Activated CD4-positive, alpha-beta T cell treated with anti-CD3 and anti-CD28 coated beads, Interleukin-2, amount 10 ng/mL, durations not matched to agents 24 days and 14 days (primary cell): Measurements from ENCODE around the gene NFIB. TPM values are rescaled to one million over a fixed set of nuclear protein-coding genes. Genes with fewer than 3 reads are reported as not detected.

Experiments
- DNase-seq: peaks from one replicate; pipeline ENCODE4 v3.0.0; 2022
- H3K27ac Mint-ChIP-seq: one replicate; pipeline ENCODE4 v1.8.0; 2022; ENCODE audit warnings: mild to moderate bottlenecking, mixed read lengths
- H3K27me3 Mint-ChIP-seq: one replicate; pipeline ENCODE4 v1.8.0; 2022; ENCODE audit warnings: mixed read lengths
- H3K36me3 Mint-ChIP-seq: one replicate; pipeline ENCODE4 v1.8.0; 2022; ENCODE audit warnings: low read depth, mild to moderate bottlenecking, mixed read lengths
- H3K4me1 Mint-ChIP-seq: one replicate; pipeline ENCODE4 v1.8.0; 2021; ENCODE audit warnings: mixed read lengths
- H3K4me3 Mint-ChIP-seq: one replicate; pipeline ENCODE4 v1.8.0; 2022; ENCODE audit warnings: mild to moderate bottlenecking, moderate library complexity, mixed read lengths
- H3K9me3 Mint-ChIP-seq: one replicate; pipeline ENCODE4 v1.8.0; 2021; ENCODE audit warnings: mixed read lengths
- intact Hi-C: fragments of 100-400 bp; cut with micrococcal nuclease; formaldehyde crosslinking; loops from one replicate; pipeline ENCODE4 v1.15.1; 2023
- total RNA-seq: library from RNA; stranded (reverse); gene quantifications from 2 replicates; pipeline ENCODE4 v1.2.3, GENCODE V29; 2022

The NFIB gene
- total RNA-seq, 1 donor from 2014 or later: not detected

GRCh38 chr9:14277761-14278160, 36.2 kb downstream of the NFIB start:
- Mint-ChIP-seq H3K27ac (no peak overlapping the region), H3K4me3 (no peak overlapping the region), H3K9me3 (no peaks in the 10 kb centered on the region), H3K36me3 (no peaks in the 10 kb centered on the region), H3K4me1 (no peaks in the 10 kb centered on the region), H3K27me3 (peaks cover 12% of the 10 kb centered on the region)
- intact Hi-C loops: no loop called here
- DNase-seq: no peak

- Mint-ChIP-seq H3K9me3 (no peaks in the 10 kb centered on the region), H3K27ac (no peak overlapping the region), H3K4me3 (no peak overlapping the region), H3K27me3 (peaks cover 13% of the 10 kb centered on the region), H3K4me1 (no peaks in the 10 kb centered on the region), H3K36me3 (no peaks in the 10 kb centered on the region)
- intact Hi-C loops: no loop called here
- no peak for DNase-seq
Measured at GRCh38 chr9:14277244-14277643, 36.7 kb downstream of the NFIB start.

- no peak overlapping the region for H3K27ac Mint-ChIP-seq
- no peak overlapping the region for H3K4me3 Mint-ChIP-seq
- no peaks in the 10 kb centered on the region for H3K4me1 Mint-ChIP-seq
- H3K36me3 Mint-ChIP-seq: no peaks in the 10 kb centered on the region
- intact Hi-C loops: no loop called here
- H3K9me3 Mint-ChIP-seq: no peaks in the 10 kb centered on the region
- DNase-seq: no peak
- H3K27me3 Mint-ChIP-seq: peaks cover 15% of the 10 kb centered on the region
Measured at GRCh38 chr9:14275331-14275730, 38.6 kb downstream of the NFIB start.

DNA sequence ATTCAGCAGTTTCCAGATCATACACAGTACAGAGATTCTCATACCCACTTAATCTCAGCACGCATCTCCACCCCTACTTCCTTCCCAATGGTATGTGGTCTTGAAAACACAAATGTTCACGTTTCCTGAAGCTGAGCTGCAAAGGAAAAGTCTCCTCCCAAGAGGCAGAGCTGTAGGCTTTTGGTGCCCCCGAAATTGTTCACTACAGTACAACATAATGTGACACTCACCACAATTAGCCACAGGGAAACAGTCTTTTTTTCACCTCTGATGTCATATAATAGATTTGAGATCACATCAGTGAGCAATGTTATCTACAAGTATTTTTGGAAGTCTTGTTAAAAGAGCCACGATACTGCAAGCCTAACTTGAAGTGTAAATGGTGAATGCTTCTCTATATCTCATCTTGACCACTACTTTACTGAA, 40.2 kb downstream of the NFIB start:
- intact Hi-C loops: no loop called here
- Mint-ChIP-seq H3K27me3 (peaks cover 15% of the 10 kb centered on the region), H3K9me3 (no peaks in the 10 kb centered on the region)

GRCh38 chr9:14272927-14273528, 40.9 kb downstream of the NFIB start:
- peaks cover 15% of the 10 kb centered on the region for H3K27me3 Mint-ChIP-seq

More for the DNA sequence above, 40.2 kb downstream of the NFIB start:
- Mint-ChIP-seq H3K36me3 (no peaks in the 10 kb centered on the region), H3K4me1 (no peaks in the 10 kb centered on the region), H3K27ac (no peak overlapping the region), H3K4me3 (no peak overlapping the region)
- DNase-seq: no peak

DNA sequence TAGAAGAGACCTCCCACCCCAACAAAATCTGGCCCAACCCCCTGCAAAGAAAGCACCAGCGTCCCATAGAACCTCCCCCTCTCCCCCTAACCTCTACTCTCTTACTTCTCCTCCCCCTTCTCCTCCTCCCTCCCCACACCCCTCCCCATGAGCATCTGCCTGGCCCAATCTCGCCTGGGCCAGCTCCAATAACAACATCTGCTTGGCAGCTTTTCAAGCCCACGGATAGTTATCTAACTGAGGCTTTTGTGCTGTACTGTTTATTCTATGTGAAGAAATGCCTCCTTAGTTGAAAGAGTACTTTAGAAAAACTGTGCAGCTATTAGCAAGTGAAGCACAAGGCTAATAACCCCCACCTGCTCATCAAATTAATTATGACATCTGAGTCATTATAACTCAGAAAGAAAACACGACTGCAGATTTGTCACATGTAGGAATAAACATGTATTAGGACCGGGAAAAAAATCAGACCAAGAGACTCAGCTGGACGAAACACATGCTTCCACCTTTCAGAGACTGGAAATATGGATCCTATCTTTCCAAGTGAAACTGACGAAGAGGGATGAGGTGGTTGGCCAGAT, 42.8 kb downstream of the NFIB start:
- intact Hi-C loops: no loop called here
- H3K4me1 Mint-ChIP-seq: no peaks in the 10 kb centered on the region

More at GRCh38 chr9:14272927-14273528, 40.9 kb downstream of the NFIB start:
- Mint-ChIP-seq H3K4me1 (no peaks in the 10 kb centered on the region), H3K9me3 (no peaks in the 10 kb centered on the region), H3K4me3 (no peak overlapping the region), H3K27ac (no peak overlapping the region), H3K36me3 (no peaks in the 10 kb centered on the region)
- no peak for DNase-seq
- intact Hi-C loops: no loop called here

DNA sequence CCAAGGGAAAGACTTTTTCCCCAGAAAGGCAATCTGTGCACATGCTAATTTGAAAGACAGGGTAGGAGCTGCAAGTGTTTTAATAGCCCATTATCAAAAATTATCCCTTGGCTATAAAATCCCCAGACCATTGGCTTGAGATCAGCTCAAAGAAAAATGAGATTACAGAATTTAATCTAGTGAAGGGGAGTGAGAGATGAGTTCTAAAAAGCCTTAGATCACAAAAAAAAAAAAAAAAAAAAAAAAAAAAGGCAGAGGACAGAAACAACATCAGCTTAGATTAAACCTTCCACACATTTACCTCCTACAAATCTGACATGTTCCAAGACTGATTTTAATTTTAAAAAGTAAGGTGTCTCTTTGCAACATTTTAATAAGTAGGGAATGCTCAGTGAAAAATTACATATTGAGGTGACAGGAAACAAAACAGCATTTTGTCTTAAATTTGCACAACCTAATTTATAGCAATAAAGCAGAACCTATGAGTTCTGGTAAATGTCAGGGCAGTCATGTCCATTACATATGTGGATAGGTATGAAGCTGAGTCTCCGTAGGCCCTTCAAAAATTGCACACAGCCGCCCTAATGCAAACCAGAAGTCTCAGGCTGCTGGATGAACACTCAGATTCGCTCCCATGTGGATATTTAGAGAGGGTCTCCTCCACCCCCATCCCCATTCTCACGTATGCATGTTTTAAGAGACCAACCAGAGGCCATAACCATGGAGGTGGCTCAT, 43.4 kb downstream of the NFIB start:
- Mint-ChIP-seq H3K9me3 (no peaks in the 10 kb centered on the region), H3K27me3 (peaks cover 14% of the 10 kb centered on the region), H3K4me3 (no peak overlapping the region), H3K4me1 (no peaks in the 10 kb centered on the region), H3K27ac (no peak overlapping the region), H3K36me3 (no peaks in the 10 kb centered on the region)
- intact Hi-C loops: no loop called here
- no peak for DNase-seq

More for the DNA sequence above, 42.8 kb downstream of the NFIB start:
- H3K27ac Mint-ChIP-seq: no peak overlapping the region
- no peaks in the 10 kb centered on the region for H3K9me3 Mint-ChIP-seq
- H3K27me3 Mint-ChIP-seq: peaks cover 15% of the 10 kb centered on the region
- no peaks in the 10 kb centered on the region for H3K36me3 Mint-ChIP-seq
- no peak for DNase-seq
- no peak overlapping the region for H3K4me3 Mint-ChIP-seq

GRCh38 chr9:14269916-14270315, 44.0 kb downstream of the NFIB start:
- no peak for DNase-seq
- intact Hi-C loops: no loop called here
- Mint-ChIP-seq H3K4me3 (no peak overlapping the region), H3K4me1 (no peaks in the 10 kb centered on the region), H3K27ac (no peak overlapping the region), H3K9me3 (no peaks in the 10 kb centered on the region), H3K36me3 (no peaks in the 10 kb centered on the region), H3K27me3 (peaks cover 14% of the 10 kb centered on the region)

DNA sequence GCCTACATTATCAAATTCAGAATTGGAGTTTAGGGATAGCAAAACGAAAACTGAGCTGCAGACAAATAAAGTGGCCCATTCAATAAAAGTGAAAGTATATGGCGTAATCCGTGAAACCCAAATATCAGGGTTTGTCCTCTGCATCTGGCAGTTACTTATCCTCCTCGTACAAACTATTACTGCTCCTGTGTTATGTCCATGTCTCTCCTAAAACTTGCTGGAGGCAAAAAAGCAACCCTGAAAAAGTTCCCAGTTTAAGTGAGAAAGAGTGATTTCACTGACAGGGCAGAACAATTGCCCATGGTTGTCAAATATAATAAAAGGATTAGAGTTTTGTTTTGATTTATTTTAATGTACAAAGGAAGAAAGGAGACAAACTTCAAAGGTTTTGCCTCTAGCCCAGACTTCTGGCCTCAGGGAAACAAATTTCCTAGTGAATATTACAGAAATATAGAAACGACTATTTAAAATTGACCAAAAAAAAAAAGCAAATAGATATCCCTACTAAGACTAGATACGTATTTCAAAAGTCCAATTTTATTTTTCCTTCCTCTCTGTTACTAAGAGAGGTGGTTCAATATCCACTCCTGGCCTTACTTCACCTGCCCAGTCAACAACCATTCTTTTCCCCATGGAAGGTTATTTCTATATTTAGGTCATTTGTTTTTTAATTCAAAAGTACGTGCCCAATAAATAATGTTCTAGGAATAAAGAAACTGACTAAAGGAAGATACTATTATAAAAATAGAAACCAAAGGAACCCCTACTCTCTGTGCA, 50.0 kb downstream of the NFIB start:
- H3K9me3 Mint-ChIP-seq: no peaks in the 10 kb centered on the region
- no peak for DNase-seq
- H3K27ac Mint-ChIP-seq: no peak overlapping the region
- no peaks in the 10 kb centered on the region for H3K36me3 Mint-ChIP-seq
- H3K4me3 Mint-ChIP-seq: no peak overlapping the region
- H3K27me3 Mint-ChIP-seq: no peaks in the 10 kb centered on the region
- H3K4me1 Mint-ChIP-seq: no peaks in the 10 kb centered on the region
- intact Hi-C loops: no loop called here

- Mint-ChIP-seq H3K36me3 (no peaks in the 10 kb centered on the region), H3K27ac (no peak overlapping the region), H3K27me3 (no peaks in the 10 kb centered on the region), H3K9me3 (no peaks in the 10 kb centered on the region), H3K4me3 (no peak overlapping the region), H3K4me1 (no peaks in the 10 kb centered on the region)
- no peak for DNase-seq
- intact Hi-C loops: no loop called here
Measured at GRCh38 chr9:14262827-14263226, 51.1 kb downstream of the NFIB start.

DNA sequence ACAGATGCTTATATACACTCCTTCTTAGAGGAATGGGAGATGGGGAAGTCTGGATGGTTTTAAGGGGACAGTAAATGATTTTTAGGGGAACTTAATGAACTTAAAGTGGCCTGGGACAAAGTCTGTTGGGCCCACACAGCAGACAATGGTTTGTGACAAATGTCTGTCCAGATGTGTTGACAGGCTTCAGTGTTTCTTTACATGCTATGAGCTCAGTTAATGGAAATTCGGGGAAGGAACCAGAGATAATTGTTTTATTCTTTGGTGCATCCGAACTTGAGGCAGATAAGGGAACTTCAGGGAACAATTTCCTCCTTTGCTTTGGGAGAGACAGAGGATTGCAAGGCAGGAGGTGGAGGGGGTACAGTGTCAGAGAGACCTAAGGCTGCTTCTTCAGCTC, 52.3 kb downstream of the NFIB start:
- no peak for DNase-seq
- Mint-ChIP-seq H3K36me3 (no peaks in the 10 kb centered on the region), H3K4me1 (no peaks in the 10 kb centered on the region), H3K4me3 (no peak overlapping the region), H3K27me3 (no peaks in the 10 kb centered on the region), H3K9me3 (no peaks in the 10 kb centered on the region), H3K27ac (no peak overlapping the region)
- intact Hi-C loops: no loop called here

GRCh38 chr9:14260101-14260500, 53.8 kb downstream of the NFIB start:
- no peak overlapping the region for H3K4me3 Mint-ChIP-seq
- intact Hi-C loops: no loop called here
- no peaks in the 10 kb centered on the region for H3K9me3 Mint-ChIP-seq
- H3K4me1 Mint-ChIP-seq: no peaks in the 10 kb centered on the region
- no peak for DNase-seq
- H3K36me3 Mint-ChIP-seq: no peaks in the 10 kb centered on the region
- H3K27ac Mint-ChIP-seq: no peak overlapping the region
- no peaks in the 10 kb centered on the region for H3K27me3 Mint-ChIP-seq

DNA sequence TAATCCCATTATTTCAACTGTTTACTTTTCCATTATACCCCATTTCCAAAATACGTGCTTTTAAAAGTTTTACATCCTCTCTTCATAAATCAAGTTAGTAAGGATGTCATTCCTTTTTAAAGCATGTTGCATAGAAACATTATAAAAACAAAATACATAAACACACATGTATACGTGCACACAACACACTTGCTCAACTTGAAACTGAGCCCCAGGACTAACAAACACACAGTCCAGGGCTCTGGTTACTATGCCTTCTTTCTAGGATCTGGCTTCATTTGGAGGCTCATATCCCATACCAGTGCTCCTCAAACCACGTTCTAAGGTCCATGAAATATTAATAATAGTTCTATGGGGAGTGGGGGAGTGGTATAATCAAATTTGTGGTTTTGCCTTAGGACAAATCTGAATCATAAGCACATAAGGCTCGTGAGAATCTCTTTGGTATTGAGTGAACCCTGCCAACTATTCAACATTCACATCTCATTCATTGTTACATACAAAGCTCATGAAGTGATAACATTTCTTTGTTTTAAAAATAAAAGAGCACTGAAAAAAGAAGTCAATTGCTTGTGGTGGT, 55.2 kb downstream of the NFIB start:
- Mint-ChIP-seq H3K27me3 (no peaks in the 10 kb centered on the region), H3K4me3 (no peak overlapping the region), H3K4me1 (no peaks in the 10 kb centered on the region), H3K27ac (no peak overlapping the region), H3K9me3 (no peaks in the 10 kb centered on the region), H3K36me3 (no peaks in the 10 kb centered on the region)
- no peak for DNase-seq
- intact Hi-C loops: no loop called here

- H3K36me3 Mint-ChIP-seq: no peaks in the 10 kb centered on the region
Measured at GRCh38 chr9:14258156-14258555, 55.8 kb downstream of the NFIB start.

More at GRCh38 chr9:14258156-14258555, 55.8 kb downstream of the NFIB start:
- Mint-ChIP-seq H3K27ac (no peak overlapping the region), H3K4me1 (no peaks in the 10 kb centered on the region), H3K9me3 (no peaks in the 10 kb centered on the region), H3K27me3 (no peaks in the 10 kb centered on the region), H3K4me3 (no peak overlapping the region)
- no peak for DNase-seq
- intact Hi-C loops: no loop called here
